Stimulated activated CD4-positive, alpha-beta T cell treated with anti-CD3 and anti-CD28 coated beads, Interleukin-1b, Interleukin-23, amount 100 ng/mL, for 48 hours (primary cell): ENCODE measurements around the gene RPH3AL.
A peak's percentile ranks its signal among the peaks of the same experiment; 100 is the strongest.

Source experiments
- DNase-seq: peaks from one replicate; pipeline ENCODE4 v3.0.0-alpha.2; 2020

Gene RPH3AL

DNA sequence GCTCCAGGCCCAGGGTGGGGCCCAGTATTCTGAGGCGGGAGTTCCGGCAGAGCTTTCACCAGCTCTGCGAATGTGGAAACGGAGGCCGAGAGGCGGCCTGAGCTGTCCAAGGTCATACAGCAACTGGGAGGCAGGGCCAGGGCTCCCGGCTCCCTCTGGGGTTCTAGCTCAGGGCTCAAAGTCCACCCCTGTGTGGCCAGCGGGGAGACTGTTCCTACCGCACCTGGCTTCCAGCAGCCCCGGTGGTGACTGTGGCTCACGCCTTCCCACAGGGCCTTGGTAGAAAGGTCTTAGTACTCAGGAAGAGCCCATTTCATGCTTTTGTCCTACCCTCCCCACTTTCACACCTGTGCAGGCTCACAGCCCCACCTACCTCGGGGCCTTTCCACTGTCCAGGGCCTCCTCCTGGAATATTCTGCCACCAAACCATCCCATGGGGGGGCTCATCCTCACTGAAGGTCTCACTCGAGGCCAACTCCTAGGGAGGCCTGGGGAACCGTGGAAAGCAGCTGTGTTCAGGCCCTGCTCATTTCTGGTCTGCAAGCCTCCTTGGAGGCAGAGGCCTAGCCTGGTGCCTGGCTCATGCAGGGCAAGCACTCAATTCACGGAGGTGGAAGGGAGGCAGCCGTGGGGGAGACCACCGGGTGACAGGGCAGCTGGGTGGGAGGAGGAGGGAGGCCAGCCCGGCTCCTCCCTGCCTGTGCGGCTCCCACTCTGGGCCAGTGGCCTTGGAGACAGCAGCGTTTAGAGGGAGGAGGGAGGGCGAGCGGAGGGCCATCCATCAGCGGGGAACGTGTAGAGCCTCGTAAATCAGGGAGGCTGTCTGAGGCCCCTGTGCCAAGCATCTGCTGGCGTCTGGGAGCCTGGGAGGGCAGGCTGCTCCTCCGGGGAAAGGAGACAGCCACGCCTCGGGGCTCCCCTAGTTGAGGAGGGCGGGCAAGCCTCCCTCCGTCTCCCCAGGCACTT is 158.5 kb downstream of the RPH3AL start:
- DNase-seq = no peak

DNA sequence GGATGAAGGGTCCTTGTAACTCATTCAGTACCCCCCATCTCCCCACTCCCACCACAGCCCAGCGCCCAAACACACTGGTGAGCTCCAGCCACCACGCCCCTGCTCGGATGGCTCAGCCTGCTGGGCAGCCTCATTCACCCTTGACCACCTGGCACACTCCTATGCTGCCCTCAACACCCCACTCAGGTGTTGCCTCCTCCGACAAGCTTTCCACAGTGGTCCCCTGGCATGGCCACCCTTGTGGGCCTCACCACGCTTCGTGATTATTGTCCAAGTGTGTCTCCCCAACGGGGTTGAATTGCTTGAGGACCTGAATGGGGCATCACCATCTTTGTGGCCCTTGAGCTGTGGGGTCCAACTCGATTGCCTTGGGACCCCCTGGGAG is 159.2 kb downstream of the RPH3AL start:
- no peak for DNase-seq

DNA sequence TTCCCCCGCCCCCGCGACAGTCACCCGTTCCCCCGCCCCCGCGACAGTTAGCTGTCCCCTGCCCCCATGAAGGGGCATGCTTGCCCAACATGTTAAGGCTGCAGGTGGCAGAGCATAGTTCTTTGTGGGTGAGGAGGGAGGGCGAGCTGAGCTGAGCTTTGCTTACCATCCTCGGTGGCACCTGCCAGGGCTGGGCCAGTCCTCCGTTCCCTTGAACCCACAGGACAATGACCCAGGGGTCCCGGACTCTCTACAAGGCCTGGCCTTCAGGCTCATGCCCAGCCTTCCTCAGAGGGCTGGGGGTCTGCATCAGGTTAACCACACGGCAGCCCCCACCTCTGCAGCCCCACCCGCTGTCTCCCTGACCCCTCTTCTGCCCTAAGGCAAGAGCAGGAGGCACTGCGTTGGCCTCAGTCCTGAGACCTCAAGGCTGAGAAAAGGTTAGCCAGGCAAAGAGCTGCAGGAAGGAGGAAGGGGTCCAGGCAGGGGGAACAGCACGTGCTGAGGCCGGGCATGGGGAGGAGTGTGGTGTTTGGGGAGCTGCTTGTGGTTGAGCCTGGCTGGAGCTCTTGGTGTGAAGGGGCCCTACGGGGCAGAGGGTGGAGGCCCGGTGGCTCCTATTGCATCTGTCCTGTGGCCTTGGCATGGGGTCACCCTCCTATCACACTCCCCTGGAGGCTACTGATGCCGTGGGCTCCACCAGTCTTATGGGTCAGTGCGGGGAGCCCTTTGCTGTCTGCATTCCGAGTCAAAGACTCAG is 159.8 kb downstream of the RPH3AL start:
- no peak for DNase-seq

DNA sequence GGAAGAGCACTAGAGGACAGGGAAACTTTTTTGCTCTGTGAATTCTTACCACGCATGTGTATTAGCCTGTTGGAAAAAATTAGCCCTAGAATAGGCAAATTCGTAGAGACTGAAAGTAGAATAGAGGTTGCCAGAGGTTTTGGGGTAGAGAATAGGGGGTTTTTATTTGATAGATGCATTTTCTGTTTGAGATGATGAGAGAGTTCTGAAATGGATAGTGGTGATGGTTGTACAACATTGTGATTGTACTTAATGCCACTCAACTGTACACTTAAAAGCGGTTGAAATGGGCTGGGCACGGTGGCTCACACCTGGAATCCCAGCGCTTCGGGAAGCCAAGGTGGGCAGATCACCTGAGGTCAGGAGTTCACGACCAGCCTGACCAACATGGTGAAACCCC is 163.2 kb downstream of the RPH3AL start:
- no peak for DNase-seq

DNA sequence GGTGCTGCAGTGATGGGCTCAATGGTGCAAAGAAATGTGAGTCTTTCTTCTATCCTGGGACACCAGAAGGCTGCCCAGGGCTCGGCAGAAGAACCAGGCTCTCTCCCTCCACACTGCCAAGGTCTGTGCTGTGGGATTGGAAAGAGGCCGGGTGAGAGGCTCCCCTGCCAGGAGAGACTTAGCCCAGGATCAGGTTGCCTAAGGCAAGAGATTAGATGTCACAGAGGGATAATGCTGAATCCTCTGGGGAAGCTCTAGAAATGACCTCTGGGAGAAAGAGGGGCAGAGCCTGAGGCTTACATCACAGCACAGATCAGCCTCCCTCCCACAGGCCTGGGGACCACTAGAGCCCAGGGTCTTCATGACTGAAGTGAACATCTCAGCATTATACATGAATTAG is 165.5 kb downstream of the RPH3AL start:
- no peak for DNase-seq

DNA sequence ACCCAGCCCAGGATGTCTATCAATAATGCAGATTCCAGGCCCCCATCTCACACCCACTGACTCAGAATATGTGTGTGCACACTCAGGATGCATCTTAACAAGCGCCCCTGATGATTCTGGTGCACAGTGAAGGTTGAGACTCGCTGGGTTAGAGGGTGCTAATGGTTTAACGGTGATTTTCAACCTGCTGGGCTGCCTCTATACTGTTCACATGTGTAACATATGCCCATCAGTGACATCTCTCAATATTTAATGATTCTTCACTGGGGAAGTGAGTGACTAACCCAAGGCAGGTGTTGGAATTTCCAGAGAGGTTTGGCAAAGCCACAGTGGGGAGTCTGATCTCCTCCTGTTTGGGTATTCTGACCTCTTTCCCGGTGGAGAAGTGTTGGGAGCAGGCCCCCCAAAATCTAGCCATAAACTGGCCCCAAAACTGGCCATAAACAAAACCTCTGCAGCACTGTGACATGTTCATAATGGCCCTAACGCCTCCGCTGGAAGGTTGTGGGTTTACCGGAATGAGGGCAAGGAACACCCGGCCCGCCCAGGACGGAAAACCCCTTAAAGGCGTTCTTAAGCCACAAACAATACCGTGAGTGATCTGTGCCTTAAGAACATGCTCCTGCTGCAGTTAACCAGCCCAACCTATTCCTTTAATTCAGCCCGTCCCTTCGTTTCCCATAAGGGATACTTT is 167.0 kb downstream of the RPH3AL start:
- peak; percentile 39 for DNase-seq

DNA sequence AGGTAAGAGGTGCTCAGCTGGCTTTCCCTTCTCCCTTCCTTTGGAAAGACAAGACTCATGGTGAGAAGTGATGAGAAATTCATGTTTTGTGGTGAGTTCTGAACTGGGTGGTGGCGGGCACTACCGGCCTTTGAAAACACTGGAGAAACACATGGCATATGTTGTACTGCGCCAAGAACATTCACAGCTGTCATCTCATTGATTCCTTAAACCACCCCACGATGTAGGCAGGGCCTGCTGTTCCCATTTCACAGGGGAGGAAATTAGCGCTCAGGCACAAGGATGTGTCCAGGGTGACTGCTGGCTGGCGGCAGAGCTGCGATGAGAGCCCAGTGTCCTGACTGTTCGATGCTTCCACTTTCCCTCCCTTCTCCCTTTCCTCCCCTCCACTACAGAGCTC is 169.6 kb downstream of the RPH3AL start:
- DNase-seq = no peak

DNA sequence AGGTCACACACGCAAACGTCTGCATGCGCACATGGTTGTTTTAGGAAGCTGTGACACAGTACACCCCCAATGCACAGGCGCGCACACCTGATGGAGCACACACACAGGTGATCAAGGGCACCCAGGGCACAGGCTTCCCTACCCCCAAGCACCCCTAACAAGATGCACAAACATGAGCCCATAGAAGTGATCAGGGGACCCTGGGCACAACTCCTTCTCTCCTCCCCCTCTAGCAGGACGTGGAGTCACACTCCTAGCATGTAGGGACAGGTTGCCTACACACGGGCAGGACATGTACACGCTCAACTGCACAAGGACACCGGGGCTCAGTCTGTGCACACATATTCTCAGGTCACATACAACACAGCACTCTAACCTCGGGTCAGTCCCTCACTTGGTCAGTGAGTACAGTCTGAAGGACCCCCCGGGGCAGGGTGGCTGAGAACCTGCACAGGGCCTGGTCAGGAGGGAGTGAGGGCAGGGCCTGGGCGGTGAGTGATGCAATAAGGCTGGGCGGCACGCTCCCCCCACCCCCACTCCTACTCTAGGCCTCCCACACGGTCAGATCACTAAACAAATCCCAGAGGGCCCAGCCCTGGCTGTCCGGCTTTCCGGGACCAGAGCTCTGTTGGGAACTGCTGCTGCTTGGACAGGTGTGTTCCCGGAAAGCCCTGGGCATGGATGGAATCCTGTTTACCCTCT is 170.4 kb downstream of the RPH3AL start:
- no peak for DNase-seq

DNA sequence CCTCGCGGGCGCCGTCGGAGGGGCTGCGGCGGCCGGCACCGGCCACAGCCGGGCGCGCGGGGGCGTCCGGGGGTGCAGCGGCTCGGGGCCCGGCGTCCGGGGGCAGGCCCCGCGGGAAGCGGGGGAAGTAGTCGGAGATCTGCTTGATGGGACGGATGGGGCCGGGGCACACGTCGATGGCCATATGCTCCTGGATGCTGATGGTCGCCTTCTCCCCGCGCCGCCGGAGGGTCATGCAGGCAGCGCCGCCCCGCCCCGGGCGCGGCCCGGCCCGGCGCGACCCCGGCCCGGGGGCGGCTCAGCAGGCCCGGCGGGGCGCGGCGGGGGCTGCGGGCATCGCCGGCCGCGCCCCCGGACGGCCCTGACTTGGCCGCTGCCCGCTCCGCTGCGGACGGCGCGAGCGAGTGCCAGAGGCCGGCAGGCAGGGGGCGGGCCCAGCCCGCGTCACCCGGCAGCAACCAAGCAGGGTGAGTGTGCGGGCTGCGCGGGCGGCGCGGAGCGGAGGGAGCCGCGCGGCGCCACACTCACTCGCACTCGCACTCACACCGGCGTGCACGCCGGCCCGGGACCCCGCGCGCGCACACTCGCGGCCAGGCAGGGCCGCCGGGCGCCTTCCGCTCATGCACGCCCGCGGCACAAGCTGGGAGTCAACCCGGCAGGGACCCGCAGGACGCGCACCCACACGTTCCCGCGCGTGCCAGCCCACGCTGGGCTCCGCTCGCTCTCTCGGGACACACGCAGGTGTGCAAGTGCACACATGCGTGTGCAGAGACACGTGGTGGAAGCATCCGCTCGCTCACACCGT is 171.2 kb downstream of the RPH3AL start, which contains the start of gene DOC2B:
Gene DOC2B, minus strand, starts transcription at position 406 of the 805 bp plus-strand sequence. Its CDS starts 171 bp downstream, at position 235.
- no peak for DNase-seq

DNA sequence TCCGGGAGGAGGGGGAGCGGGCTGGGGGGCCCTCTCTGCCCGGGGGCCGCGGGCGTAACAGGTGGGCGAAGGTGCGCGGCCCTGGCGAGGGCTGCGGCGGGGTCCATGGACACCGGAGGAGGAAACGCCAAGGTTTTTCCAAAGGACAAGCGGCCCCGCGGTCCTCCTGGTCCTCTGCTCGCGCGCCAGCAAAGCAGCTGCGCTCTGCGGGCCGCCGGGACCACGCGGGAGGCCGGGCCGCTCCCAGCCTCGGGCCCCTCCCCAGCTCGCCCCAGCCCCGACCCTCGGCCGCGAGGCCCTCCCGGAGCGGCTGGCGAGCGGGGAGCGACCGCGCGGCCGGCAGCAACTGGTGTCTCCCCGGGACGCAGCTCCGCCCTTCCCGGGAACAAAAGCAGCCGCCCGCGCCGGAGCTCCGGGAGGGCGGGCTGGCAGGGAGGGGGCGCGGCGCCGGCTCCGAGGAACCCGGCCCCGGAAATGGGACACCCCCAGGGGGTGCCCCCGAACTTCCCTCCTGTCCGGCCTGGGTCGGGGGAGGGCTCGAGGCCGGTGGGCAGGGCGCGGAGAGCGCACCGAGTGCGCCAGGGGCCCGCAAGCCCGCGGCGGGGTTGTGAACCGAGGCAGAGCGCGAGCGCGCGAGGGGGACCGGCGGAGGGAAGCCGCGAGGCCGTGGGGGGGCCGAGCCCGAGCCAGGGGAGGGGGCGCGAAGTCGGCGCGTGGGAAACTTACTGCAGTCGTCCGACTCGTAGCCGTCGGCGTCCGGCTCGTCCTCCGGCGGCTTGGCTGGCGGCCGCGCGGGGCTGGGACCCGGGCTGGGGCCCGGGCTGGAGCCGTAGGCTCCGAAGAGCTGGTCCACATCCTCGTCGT is 172.0 kb downstream of the RPH3AL start:
- DNase-seq = no peak

DNA sequence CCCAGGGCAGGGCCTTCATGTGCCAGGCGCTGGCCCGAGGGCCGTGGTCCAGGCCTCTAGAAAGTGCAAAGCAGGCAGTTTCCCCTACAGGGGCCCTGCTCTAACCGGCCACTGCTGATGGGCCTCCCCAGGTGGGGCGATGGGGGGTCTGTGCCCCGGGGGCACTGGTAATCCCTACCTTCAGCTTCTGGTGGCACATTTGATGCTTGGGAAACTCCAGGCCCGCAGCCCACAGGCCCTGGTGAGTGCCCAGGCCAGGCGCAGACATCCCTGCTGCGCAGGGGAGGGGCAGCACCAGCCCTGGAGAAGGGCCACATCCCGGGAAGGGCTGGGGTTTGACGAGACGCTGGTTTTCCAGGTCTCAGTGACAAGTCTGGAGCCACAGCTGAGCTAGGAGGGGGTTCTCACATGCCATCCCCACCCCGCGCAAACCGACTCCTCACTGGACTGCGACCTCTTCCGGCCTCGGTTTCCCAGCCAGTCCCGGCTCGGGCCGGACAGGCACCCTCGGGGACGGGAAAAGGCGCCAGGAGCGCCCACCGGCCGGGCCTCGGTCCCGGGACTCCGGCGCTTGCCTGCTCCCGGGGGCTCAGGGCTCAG is 172.7 kb downstream of the RPH3AL start:
- no peak for DNase-seq

DNA sequence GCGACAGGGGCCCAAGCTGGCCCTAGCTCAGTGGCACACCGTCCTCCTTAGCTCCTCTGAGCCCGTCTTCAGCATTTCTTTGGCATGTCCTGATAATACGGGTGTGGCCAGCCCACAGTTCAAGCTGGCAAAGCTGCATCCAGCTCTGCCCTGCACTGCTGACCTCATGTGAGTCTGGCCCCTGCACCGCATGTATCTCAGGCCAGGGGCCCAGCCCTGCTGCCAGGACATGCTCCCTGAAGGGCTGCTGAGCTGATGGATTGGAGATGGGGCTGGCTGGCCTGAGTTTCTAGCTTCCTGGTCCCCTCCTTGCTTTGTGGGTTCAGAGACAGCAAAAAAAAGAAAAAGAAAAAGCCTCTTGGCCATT is 173.6 kb downstream of the RPH3AL start:
- no peak for DNase-seq

DNA sequence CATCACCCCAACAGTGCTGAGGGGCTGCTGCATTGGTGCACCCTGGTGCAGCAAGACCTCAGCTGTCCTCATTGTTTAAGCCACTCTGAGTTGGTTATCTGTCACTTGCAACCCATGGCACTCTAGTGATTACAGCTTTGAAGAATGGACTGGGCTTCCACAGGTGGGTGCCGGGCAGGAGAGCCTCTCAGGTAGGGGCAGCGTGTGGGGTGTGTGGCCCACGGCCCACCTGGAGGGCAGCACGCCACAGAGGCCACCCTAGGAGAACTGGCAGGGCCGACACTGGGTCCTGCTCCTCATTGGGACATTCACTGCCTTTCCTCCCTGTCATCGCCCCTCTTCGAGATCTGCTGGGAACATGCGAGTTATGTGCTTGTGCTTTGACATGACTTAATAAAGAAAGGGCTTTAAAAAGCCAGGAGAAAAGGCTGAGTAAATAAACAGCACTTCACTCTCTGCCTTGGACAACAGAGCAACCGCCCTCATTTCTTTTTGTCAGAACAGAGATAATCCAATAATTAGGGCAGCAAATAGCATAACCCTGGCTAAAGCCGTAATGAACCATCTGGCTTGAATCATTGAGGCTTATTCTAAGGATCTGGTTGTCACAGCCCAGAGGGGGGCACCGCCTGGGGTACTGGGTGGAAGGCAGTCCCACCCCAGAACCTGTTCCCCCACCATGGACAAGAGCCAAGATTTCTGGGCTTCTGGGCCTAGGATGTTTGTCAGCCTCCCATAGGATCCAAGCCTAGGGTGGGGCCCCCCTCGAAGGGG is 174.1 kb downstream of the RPH3AL start:
- no peak for DNase-seq

DNA sequence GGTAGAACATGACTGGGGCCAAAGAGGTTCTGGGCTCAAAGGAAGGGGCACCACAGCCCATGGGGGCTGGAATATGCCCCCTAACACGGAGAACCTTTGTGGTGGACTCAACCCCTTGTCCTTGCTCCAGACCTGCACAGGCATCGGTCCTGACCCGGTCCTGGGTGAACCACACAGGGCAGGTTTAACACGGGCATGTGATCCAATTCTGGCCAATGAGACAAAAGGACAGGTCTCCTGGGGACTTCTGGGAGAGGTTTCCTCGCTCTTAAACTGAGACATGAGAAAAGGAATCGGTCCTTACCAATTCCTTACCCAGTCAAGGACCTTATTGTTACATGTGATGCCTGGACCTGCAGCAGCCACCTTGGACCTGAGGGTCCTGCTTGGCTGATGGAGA is 174.8 kb downstream of the RPH3AL start:
- DNase-seq = no peak

DNA sequence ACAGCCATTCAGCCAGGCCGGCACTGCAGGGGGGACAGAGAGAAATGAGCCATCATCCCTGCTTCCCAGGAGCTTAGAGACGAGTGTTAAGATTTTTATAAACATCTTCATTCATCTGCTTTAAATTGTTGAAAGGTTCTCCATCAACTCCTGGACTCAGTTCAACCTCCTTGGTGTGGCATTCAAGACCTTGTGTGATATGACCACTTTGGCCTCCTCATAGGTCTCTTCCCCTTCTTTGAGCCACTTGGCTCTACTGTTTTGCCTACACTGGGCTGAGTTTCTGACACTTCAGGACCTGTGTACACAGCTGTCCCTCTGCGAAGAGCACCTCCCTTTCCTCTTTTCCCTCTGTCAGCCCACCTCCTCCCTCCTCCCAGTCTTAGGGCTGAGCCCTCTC is 175.5 kb downstream of the RPH3AL start:
- DNase-seq = no peak

DNA sequence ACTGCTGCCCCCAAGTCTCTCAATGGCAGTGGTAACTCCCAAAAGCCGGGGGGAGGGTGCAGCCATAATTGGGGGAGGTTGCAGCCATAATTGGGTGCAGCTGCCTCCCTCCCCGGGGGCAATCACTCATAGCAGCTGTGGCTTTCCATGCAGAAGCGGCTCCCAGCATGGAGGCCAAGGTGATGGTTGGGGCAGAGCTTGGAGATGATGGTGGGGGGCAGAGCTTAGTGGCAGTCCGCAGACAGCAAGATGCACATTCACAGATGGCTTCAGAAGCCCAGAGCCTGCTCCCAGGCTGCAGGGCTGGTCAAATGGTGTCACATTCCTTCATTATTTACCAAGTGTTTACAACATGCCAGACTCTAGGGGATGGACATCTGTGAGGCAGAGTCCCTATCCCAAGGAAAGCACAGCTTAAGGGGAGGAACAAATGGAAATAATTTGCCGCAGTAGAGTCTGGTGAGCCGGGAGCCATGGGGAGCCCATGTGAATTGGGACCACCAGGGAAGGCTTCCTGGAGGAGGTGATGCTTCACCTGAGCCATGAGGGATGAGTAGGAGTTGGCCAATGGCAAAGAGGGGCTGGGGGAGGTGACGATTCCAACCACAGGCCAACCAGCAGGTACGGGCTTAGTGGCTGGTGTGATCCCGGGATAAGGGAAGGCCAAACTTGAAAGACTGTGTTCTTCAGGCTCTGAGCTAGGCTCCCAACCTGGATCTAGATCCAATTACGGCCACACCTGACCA is 179.3 kb downstream of the RPH3AL start:
- DNase-seq = no peak

DNA sequence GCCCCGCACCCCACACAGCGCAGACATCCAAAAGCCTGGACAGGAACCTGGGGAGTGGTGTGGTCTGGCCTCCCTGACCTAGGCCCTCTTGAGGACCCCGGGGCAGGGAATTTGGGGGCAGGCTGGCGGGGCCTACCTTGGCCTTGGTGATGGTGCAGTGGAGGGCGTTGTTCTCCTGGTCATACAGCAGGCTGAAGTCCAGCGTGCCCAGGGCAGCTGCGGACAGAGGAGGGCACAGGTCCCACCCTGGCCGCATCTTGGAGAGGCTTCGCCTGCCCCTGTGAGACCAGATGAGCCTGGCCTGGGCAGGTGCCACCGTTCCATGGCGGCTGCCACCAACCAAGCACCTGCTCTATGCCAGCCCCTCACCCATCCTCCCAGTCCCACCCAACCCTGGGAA is 180.2 kb downstream of the RPH3AL start:
- no peak for DNase-seq

DNA sequence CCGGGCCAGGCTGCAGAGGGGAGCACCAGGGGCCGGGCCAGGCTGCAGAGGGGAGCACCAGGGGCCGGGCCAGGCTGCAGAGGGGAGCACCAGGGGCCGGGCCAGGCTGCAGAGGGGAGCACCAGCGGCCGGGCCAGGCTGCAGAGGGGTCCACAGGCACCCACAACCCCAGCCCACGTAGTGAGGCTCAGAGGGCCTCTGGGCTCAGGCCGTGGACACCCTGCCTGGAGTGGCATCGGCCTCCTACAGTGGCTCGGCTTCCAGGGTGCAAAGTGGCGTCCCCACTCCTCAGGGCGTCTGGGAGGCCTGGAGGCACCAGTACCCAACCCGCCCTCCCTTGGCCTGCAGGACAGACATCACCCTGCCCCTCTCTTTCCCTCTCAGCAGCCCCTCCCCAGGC is 180.7 kb downstream of the RPH3AL start:
- no peak for DNase-seq

DNA sequence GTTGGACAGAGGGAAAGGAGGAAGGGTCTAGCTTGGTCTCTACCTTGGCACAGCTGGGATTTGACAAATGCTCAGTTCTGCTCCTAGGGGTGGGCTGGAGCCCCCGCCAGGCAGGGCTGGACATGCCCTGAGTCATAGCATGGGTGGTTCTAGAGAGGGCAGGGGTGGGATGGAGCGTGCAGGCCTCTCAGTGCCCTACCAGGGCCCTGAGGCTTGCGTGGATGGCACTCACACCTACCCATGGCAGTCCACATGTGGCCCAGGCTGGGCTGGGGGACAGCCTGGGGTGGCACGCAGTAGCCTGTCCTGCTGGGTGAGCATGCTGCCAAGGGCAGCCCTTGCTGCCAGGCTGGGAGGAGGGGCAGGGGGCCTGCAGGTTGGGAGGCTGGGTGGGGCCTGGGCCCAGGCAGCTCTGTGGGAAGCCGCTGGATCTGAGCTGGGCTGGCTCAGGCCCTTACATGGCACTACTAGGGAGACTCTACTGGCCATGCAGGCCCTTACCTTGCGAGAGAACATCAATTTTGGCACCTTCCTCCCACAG is 182.4 kb downstream of the RPH3AL start:
- DNase-seq = no peak
